K562 (cell line): ENCODE data around the gene TMEM239. TPM values are rescaled to one million over a fixed set of nuclear protein-coding genes. Genes with fewer than 3 reads are reported as not detected.

Experiments used
- KDM4B ChIP-seq, 2 experiments: fragments of 450-650 bp in 1 of 2; sonication (generic) in 1 of 2; IDR thresholded peaks; 2 replicates each; pipeline ENCODE4 v1.6.1; 2016 to 2017; ENCODE audit warnings: borderline replicate concordance in 2 of 2, antibody characterized with exemption in 1 of 2, low read depth in 1 of 2, mild to moderate bottlenecking in 1 of 2
- KDM5B ChIP-seq: fragments of 200-600 bp; sonication (generic); IDR thresholded peaks from 2 replicates; pipeline ENCODE4 v1.6.1; 2012; ENCODE audit warnings: low read depth, mild to moderate bottlenecking, moderate library complexity, low read length, control low read depth, inconsistent platforms; ENCODE audit not compliant: insufficient replicate concordance
- POLR2A ChIP-seq: fragments of 450-650 bp; conservative IDR thresholded peaks from 2 replicates; pipeline ENCODE4 v1.6.1; 2016
- REST ChIP-seq, 2 experiments: fragments of 450-650 bp; formaldehyde crosslinking in 1 of 2; IDR thresholded peaks; 2 replicates each; pipeline versions ENCODE4 v1.4.0 to v1.6.1; 2014 to 2020; ENCODE audit warnings: mild to moderate bottlenecking in 2 of 2, borderline replicate concordance in 1 of 2, low read depth in 1 of 2
- XRCC4 ChIP-seq: IDR thresholded peaks from one replicate; pipeline ENCODE4 v1.6.1; 2011; ENCODE audit not compliant: insufficient read depth, insufficient read length; ENCODE audit errors: extremely low read depth
- ZNF592 ChIP-seq: fragments of 450-650 bp; IDR thresholded peaks from 2 replicates; pipeline ENCODE4 v1.6.1; 2017; ENCODE audit warnings: antibody characterized with exemption, mild to moderate bottlenecking
- polyA plus RNA-seq, 8 experiments: library from polyadenylated mRNA; depleted of rRNA in 4 of 8; stranded (reverse) in 5 of 8; unstranded in 3 of 8; fragments of >200 nt; fragmentation: Nextera tagmentation in 2 of 8; fragmentation: Illumina TruSeq in 1 of 8; extraction: Ambion mirVana in 2 of 8; extraction: Trizol in 1 of 8; gene quantifications; 2 replicates each; pipeline versions ENCODE4 v1.2.1 to v1.2.3, GENCODE V29; 2011 to 2014; ENCODE audit warnings: inconsistent platforms in 1 of 8, missing spikeins in 1 of 8
- total RNA-seq, 7 experiments: library from RNA; depleted of rRNA in 6 of 7; stranded (reverse); fragments of >200 nt in 6 of 7; fragmentation: Illumina TruSeq in 2 of 7; extraction: Trizol in 2 of 7; gene quantifications; 2 replicates each; pipeline versions ENCODE4 v1.2.1 to v1.2.3, GENCODE V29; 2011 to 2021; ENCODE audit warnings: low replicate concordance in 1 of 7
- TF ChIP-seq, protein P1 (sequence below): sonication (generic); formaldehyde crosslinking; IDR thresholded peaks from 2 replicates; pipeline ENCODE4 v1.8.0; 2022; ENCODE audit warnings: mild to moderate bottlenecking, missing genetic modification reagents, borderline replicate concordance
- TF ChIP-seq, protein P2 (sequence below): fragments of 450-650 bp; IDR thresholded peaks from 2 replicates; pipeline ENCODE4 v1.6.1; 2016

TMEM239 gene
- total and polyA plus RNA-seq, 9 of the 15 experiments (the other 6 are each of a cell fraction or from before 2014, with no cell fraction given) = not detected

DNA sequence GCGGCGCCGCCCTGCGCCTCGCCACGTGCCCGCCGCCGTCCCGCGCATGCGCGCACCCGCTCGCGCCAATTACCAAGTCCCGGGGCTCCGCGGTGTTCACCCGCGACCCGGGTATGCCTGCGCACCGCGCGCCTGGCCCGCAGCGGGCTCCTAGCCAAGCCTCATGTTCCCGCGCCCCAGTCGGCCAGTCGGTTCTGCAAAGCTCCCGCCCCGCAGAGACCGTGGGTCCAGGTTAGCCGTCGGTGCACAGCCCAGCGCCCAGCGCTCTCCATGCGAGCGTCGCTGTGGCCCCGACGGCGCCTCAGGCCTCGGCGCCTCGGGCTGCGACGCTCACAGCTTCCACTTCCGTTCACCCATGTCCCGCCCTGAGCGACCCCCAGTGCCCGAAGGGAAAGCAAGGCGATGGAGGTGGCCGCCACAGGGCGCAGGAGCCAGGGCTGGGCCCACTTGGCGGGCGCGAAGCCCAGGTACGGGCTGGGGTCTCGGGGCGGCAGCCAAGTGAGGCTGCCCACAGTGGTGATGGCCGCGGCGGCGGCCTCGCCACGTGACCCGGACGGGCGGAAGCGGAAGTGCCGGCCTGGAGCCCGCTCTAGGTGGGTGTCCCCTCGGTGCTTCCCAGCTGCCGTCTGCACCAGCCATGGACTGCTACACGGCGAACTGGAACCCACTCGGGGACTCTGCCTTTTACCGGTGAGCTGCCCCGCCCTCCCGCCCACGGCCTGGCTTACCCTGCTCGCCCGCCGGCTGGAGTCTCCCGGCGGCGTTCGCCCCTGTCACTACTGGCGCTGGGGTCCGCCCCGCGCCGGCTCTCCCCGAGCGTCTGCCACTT is 24.2 kb downstream of the TMEM239 start, which contains the start of the genes PCED1A and VPS16 (continued):
- TF ChIP-seq, protein P1, sequence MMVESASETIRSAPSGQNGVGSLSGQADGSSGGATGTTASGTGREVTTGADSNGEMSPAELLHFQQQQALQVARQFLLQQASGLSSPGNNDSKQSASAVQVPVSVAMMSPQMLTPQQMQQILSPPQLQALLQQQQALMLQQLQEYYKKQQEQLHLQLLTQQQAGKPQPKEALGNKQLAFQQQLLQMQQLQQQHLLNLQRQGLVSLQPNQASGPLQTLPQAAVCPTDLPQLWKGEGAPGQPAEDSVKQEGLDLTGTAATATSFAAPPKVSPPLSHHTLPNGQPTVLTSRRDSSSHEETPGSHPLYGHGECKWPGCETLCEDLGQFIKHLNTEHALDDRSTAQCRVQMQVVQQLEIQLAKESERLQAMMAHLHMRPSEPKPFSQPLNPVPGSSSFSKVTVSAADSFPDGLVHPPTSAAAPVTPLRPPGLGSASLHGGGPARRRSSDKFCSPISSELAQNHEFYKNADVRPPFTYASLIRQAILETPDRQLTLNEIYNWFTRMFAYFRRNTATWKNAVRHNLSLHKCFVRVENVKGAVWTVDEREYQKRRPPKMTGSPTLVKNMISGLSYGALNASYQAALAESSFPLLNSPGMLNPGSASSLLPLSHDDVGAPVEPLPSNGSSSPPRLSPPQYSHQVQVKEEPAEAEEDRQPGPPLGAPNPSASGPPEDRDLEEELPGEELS (CRISPR knock-in tag) = 0 out of 2 replicates have a peak, but pooled peaks have one; percentile 51
- TF ChIP-seq KDM5B = peak; percentile 79
- peak in 1 of 2 experiments; percentile 72; a peak in 2 of 4 replicates for TF ChIP-seq KDM4B (IDR thresholded peaks at IDR 0.05; ENCODE audit: borderline replicate concordance in 2 of 2, low read depth in 1 of 2)
- no peak for TF ChIP-seq XRCC4
- TF ChIP-seq, protein P2, sequence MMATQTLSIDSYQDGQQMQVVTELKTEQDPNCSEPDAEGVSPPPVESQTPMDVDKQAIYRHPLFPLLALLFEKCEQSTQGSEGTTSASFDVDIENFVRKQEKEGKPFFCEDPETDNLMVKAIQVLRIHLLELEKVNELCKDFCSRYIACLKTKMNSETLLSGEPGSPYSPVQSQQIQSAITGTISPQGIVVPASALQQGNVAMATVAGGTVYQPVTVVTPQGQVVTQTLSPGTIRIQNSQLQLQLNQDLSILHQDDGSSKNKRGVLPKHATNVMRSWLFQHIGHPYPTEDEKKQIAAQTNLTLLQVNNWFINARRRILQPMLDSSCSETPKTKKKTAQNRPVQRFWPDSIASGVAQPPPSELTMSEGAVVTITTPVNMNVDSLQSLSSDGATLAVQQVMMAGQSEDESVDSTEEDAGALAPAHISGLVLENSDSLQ = peak; percentile 17; the same call in 1 of the 2 replicates
- TF ChIP-seq REST (IDR thresholded peaks at IDR 0.05; ENCODE audit: borderline replicate concordance) = peak; percentile 49; the same call in 1 of the 2 replicates
- TF ChIP-seq REST (CRISPR knock-in tag; IDR thresholded peaks at IDR 0.05; ENCODE audit: low read depth) = peak; percentile 50; the same call in 1 of the 2 replicates
- TF ChIP-seq ZNF592 = peak; percentile 70
- peak; percentile 53; the same call in 1 of the 2 replicates for TF ChIP-seq POLR2A
